Neutrophil (primary cell): ENCODE data around the gene HSDL1.
A peak's percentile ranks its signal among the peaks of the same experiment; 100 is the strongest.

Experiments used
- H3K27ac ChIP-seq: fragments of 200-600 bp; sonication (generic); 2 replicates; pipeline ENCODE4 v1.5.1; 2016; ENCODE audit warnings: mild to moderate bottlenecking, moderate library complexity
- H3K27me3 ChIP-seq: fragments of 200-600 bp; sonication (generic); 2 replicates; pipeline ENCODE4 v1.6.0; 2016; ENCODE audit warnings: mild to moderate bottlenecking
- H3K36me3 ChIP-seq: fragments of 200-600 bp; sonication (generic); 2 replicates; pipeline ENCODE4 v1.5.1; 2017
- H3K4me1 ChIP-seq, 2 experiments: fragments of 200-600 bp in 1 of 2; sonication (generic) in 1 of 2; 1 replicate in 1 of 2; 2 replicates in 1 of 2; pipeline versions ENCODE4 v1.5.1 to v1.6.1; 2013 to 2016; ENCODE audit warnings: low read depth in 1 of 2, low read length in 1 of 2, mild to moderate bottlenecking in 1 of 2, moderate library complexity in 1 of 2; ENCODE audit not compliant: control insufficient read depth in 1 of 2, insufficient read depth in 1 of 2
- H3K4me3 ChIP-seq, 2 experiments: fragments of 200-600 bp in 1 of 2; sonication (generic) in 1 of 2; 1 replicate in 1 of 2; 2 replicates in 1 of 2; pipeline ENCODE4 v1.5.1; 2013 to 2016; ENCODE audit warnings: low read depth in 1 of 2, low read length in 1 of 2, mild to moderate bottlenecking in 1 of 2, moderate library complexity in 1 of 2
- H3K9me3 ChIP-seq: fragments of 200-600 bp; sonication (generic); 2 replicates; pipeline ENCODE4 v1.5.1; 2016
- TF ChIP-seq, protein P1 (sequence below): fragments of 200-600 bp; sonication (generic); IDR thresholded peaks from 2 replicates; pipeline ENCODE4 v1.5.1; 2016; ENCODE audit warnings: antibody characterized with exemption

The HSDL1 gene

DNA sequence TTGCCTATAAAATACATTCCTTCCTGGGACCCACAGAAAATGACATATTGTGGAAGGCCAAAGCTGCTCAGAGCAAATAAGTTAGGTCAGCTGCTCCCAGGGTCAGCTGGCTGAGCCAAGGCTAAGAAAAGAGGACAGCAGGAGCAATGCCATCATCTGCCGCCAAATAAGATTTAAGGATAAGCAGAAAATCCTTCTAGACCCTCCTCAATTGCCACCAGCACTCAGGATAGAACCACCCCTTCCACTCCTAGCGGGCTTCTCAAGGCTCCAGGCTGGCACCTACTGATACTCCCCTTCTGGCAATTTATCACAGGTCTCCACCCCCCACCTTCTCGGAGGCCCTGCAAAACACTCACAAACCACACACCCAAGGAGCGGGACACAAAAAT, 51.1 kb downstream of the HSDL1 start:
- TF ChIP-seq, protein P1, sequence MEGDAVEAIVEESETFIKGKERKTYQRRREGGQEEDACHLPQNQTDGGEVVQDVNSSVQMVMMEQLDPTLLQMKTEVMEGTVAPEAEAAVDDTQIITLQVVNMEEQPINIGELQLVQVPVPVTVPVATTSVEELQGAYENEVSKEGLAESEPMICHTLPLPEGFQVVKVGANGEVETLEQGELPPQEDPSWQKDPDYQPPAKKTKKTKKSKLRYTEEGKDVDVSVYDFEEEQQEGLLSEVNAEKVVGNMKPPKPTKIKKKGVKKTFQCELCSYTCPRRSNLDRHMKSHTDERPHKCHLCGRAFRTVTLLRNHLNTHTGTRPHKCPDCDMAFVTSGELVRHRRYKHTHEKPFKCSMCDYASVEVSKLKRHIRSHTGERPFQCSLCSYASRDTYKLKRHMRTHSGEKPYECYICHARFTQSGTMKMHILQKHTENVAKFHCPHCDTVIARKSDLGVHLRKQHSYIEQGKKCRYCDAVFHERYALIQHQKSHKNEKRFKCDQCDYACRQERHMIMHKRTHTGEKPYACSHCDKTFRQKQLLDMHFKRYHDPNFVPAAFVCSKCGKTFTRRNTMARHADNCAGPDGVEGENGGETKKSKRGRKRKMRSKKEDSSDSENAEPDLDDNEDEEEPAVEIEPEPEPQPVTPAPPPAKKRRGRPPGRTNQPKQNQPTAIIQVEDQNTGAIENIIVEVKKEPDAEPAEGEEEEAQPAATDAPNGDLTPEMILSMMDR: no peak
- Histone ChIP-seq H3K4me3 (no peak overlapping the region), H3K27ac (no peak overlapping the region), H3K27me3 (no peaks in the 10 kb centered on the region), H3K9me3 (no peaks in the 10 kb centered on the region), H3K36me3 (peaks cover 87% of the 10 kb centered on the region), H3K4me1 (peaks cover 3 to 5% of the 10 kb centered on the region in 2 experiments)

DNA sequence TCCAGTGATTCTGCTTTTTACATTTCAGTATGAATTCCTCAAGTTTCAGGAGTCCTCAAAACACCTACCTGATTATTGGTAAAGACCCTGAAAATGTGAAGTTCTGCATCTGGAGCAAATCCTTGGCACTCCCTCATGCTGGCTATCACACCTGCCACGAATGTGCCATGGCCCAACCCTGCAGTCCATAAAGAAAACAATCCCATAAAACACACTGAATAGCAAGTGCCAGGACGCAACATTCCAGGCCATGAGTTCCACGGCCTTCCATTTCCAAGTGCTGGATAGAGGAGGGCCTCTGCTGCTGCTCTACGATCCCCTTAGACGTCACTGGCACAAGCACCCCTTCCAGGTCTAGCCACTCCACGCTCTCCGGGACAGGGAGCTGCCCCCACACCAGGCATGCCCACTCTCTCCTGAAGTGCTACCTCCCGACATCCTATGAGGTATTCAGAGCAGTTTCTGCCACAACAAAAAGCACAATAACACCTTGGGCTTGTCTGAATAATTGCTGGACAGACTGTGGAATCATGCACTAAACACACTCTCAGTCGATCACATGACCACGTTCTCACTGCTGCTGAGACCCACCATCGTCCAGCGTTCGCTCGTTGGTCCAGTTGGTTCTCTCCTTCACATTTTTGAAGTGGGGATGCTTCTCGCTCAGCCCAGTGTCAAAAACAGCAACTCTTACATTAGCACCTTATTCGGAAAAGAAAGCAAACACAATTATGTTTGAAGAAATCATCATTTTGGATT, 51.7 kb downstream of the HSDL1 start:
- Histone ChIP-seq H3K27ac (no peak overlapping the region), H3K27me3 (no peaks in the 10 kb centered on the region), H3K4me1 (peaks cover 9 to 10% of the 10 kb centered on the region in 2 experiments), H3K9me3 (no peaks in the 10 kb centered on the region), H3K4me3 (no peak overlapping the region), H3K36me3 (peaks cover 84% of the 10 kb centered on the region)
- TF ChIP-seq, protein P1: no peak

DNA sequence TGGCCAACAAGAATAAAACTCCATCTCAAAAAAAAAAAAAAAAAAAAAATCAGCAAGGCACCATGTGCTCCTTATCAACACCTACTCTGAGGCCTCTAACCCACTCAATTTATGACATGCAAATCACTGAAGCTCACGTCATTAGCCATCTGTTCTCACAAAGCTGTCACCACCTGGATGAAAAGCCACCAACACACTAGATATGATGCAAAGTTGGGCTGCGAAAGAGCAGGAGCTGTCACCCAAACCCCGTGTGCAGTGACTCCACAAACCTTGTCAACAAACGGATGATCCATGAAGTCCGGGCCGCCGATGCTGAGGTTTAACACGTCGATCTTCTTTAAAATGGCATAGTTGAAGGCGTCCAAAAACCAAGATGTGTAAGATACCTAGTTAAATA, 53.5 kb downstream of the HSDL1 start:
- no peak overlapping the region for H3K4me3 ChIP-seq
- peaks cover 11 to 21% of the 10 kb centered on the region in 2 experiments for H3K4me1 ChIP-seq
- H3K27ac ChIP-seq: no peak overlapping the region
- H3K27me3 ChIP-seq: no peaks in the 10 kb centered on the region
- H3K36me3 ChIP-seq: peaks cover 78% of the 10 kb centered on the region
- TF ChIP-seq, protein P1: no peak
- H3K9me3 ChIP-seq: no peaks in the 10 kb centered on the region

DNA sequence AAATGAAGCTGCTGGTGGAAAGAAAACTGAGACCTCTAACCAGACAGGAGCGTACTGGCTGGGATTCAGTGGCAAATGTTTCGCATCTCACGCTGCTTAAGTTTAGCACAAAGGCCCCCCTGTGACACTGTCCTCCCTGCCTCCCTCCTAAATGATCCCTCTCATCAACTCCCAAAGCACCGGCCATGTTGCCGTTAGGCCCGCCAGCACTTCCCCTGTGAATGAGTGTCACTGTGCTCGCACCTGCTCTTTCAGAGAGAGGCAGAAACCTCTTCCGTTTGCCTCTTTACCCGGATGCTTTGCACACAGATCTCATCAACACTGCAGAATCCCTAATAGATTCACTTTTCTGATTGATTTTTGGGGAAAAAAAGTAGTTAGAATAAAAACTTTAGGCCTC, 54.8 kb downstream of the HSDL1 start:
- peaks cover 68% of the 10 kb centered on the region for H3K36me3 ChIP-seq
- no peak overlapping the region for H3K27ac ChIP-seq
- peaks cover 23 to 34% of the 10 kb centered on the region in 2 experiments for H3K4me1 ChIP-seq
- no peak overlapping the region for H3K4me3 ChIP-seq
- H3K9me3 ChIP-seq: no peaks in the 10 kb centered on the region
- no peaks in the 10 kb centered on the region for H3K27me3 ChIP-seq
- TF ChIP-seq, protein P1: no peak

DNA sequence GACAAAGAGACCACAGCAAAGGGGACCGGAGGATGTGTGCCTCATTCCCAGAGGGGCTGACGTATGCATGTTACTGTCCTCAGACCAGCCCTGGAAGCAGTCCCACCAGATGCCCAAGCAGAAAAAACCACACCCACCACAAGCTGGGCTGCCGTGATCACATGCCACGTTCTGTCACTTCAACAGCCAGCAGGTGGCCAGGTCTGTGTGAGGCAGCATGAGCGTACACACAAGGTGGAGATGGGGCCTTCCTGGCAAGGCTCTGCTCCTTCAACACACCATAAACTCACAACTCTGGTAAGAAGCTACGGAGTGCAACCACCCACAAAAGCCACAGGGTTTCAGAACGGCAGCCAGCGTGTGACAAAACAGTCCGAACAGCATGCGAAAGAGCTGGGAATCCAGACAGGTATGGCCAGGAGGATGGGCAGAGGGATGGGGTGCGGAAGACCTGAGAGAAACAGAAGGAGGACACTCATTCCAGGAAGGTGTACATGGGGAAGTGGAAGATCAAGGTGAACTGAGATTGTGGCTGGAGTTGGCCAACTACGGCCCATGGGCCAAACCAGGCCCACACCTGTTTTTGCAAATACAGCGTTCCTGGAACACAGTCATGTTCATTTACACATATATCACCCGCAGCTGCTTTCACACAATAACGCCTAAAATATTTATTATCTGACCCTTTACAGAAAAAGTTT, 56.1 kb downstream of the HSDL1 start:
- Histone ChIP-seq H3K27me3 (no peaks in the 10 kb centered on the region), H3K36me3 (peaks cover 54% of the 10 kb centered on the region), H3K4me3 (no peak overlapping the region), H3K27ac (peak overlapping the region; percentile 35), H3K9me3 (no peaks in the 10 kb centered on the region), H3K4me1 (peaks cover 32 to 47% of the 10 kb centered on the region in 2 experiments)
- TF ChIP-seq, protein P1: no peak
